Frontal cortex (tissue), 4 donors: ENCODE data around the gene TULP3. TPM values are rescaled to one million over a fixed set of nuclear protein-coding genes. Genes with fewer than 3 reads are reported as not detected.
"Not testable (repeated sequence)": the region's sequence is repeated elsewhere in the genome, so short reads cannot be mapped to it uniquely, and the experiment has no call there.

ENCODE experiments used
- DNase-seq, 2 donors: peaks; one replicate each; pipeline ENCODE4 v3.0.0; 2012; ENCODE audit warnings: low spot score in 2 of 2
- FAIRE-seq: peaks from 2 replicates; lab custom pipeline; 2012; peaks lifted over from hg19 to GRCh38; lab: Jason Lieb, UNC
- total RNA-seq: library from RNA; depleted of rRNA; stranded (reverse); fragments of >200 nt; gene quantifications from one replicate; pipeline ENCODE4 v1.2.3, GENCODE V29; 2014
- donor health status: control.
- donor health status: control.
- donor health status: control.

TULP3 gene, protein sequence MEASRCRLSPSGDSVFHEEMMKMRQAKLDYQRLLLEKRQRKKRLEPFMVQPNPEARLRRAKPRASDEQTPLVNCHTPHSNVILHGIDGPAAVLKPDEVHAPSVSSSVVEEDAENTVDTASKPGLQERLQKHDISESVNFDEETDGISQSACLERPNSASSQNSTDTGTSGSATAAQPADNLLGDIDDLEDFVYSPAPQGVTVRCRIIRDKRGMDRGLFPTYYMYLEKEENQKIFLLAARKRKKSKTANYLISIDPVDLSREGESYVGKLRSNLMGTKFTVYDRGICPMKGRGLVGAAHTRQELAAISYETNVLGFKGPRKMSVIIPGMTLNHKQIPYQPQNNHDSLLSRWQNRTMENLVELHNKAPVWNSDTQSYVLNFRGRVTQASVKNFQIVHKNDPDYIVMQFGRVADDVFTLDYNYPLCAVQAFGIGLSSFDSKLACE
- total RNA-seq: 6.9 TPM

GRCh38 chr12:2890388-2891239 is at the start of gene TULP3:
Gene TULP3, plus strand, starts transcription at chr12:2890891. Its CDS starts 57 bp downstream, at chr12:2890948.
- FAIRE-seq (peak; percentile 91), DNase-seq (peak; percentile 85 to 93)

DNA sequence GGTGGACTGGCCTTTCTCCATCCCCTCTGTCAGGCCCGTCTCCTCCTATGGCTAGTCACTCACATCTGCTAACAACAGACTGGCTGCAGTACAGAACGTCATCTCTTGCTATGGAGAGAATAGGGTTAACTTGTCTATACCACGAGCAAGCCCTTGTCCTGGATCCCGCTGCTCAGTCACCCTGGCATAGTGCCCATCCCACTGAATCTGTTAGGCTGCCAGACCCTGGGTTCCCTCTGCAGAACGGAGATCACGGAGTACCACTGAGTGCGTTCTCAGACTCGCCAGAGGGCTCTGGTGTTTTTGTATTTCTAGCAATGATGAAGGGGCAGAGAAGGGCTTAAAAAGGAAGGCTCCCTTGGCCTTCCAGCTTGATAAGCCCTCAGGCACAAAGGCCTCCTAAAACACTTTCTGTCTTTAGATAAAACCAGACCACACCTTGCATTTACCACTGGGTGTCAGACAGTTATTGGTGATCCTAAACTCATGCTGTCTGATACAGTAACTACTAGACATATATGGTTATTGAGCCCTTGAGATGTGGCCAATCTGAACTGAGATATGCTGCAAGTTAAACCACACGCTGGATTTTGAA is 49.5 kb upstream of the TULP3 start:
- DNase-seq (no peak), FAIRE-seq (no peak)

- DNase-seq (no peak), FAIRE-seq (no peak)
These were observed 47.7 kb upstream of the TULP3 start for GRCh38 chr12:2842948-2843347.

GRCh38 chr12:2844786-2845185 is 45.9 kb upstream of the TULP3 start:
- DNase-seq: no peak
- no peak for FAIRE-seq

GRCh38 chr12:2845280-2845679 is 45.4 kb upstream of the TULP3 start:
- DNase-seq (no peak), FAIRE-seq (no peak)

DNA sequence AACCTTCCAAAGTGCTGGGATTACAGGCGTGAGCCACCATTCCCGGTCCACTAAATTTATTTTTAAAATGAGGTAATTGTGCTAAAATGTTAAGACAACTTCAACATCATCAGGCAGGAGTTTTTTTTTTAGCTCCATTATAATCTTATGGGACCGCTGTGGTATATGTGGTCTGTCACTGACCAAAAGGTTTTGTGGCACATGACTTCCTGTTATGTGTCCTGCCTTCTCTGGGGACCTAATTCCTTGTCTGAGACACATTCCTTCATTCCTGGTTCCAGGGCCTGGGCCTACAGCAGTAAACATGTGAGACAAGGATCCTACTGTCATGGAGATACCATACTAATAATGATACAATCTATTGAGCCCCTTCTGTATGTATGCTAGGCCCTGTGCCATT is 38.8 kb upstream of the TULP3 start:
- no peak for FAIRE-seq
- DNase-seq: no peak

DNA sequence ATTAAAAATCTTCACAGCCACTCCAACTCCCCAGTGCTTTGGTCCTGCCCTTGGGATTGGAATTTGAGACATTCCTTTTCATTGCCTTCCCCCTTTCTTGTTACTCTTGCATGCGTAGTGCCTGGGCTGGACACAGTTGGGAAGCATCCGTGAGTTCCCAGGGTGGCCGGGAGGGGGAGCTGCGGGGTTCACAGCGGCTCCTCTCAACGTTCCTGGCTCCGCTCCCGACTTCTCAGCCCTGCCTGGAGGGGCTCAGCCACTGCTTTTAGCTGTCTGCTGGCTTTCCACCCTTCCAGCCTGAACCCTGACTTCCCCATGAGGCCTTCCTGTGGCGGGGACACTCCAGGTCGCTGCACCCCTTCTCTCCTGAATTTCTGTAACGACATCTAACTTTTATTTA is 37.1 kb upstream of the TULP3 start:
- FAIRE-seq: no peak
- DNase-seq: peak; percentile 46 to 89

- DNase-seq (no peak), FAIRE-seq (no peak)
These were observed 35.8 kb upstream of the TULP3 start for GRCh38 chr12:2854669-2855453.

DNA sequence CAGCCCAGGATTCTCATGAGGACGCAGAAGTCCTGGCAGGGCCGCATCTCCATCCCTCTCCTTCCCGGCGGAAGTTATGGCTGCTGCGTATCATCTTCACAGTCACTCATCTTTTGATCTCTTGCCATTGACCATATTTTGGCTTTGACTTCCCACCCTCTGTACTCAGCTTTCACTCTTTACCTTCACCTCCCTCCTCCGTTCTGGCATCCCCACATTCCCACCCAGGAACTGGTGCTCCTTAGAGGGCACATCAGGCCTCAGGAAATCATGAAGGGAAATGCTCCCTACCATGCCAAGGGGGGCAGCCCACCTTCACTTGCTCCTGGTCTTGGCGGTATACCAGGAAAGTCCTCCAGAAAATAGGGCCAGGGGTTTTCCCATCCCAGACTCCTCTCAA is 35.1 kb upstream of the TULP3 start:
- FAIRE-seq: no peak
- no peak for DNase-seq

GRCh38 chr12:2856051-2856450 is 34.6 kb upstream of the TULP3 start:
- no peak for FAIRE-seq
- no peak for DNase-seq

GRCh38 chr12:2857021-2857431 is 33.7 kb upstream of the TULP3 start, which contains the start of gene TEX52:
Gene TEX52, minus strand, starts transcription at chr12:2857039. Its CDS starts 13 bp downstream, at chr12:2857026.
- DNase-seq (no peak), FAIRE-seq (no peak)

- DNase-seq: no peak
- no peak for FAIRE-seq
These were observed 33.1 kb upstream of the TULP3 start for GRCh38 chr12:2857576-2857975.

- FAIRE-seq (no peak), DNase-seq (no peak)
These were observed 32.4 kb upstream of the TULP3 start for GRCh38 chr12:2858334-2858733.

DNA sequence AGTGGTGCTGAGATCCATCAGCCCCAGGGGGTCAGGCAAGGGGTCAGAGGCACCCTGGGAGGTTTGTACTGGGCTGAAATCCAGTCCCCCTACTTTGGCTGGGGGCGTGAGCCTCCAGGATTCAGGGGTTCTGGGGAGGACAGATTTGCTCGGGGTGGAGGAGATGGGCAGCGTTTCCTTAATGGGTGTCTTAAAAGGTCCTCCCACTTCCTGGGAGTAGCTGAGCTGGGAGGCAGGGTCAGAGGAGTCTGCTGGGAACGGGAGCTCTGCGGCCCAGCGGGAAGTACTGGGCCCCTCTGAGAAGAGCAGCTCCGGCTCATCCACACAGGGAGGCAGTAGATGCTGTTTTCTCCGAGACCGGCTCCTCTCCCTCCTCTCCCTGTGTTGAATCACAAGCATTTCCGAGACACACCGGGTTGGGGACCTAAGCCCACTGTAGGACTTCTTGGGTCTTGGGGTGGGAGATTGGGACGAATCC is 31.7 kb upstream of the TULP3 start:
- DNase-seq: no peak
- no peak for FAIRE-seq

DNA sequence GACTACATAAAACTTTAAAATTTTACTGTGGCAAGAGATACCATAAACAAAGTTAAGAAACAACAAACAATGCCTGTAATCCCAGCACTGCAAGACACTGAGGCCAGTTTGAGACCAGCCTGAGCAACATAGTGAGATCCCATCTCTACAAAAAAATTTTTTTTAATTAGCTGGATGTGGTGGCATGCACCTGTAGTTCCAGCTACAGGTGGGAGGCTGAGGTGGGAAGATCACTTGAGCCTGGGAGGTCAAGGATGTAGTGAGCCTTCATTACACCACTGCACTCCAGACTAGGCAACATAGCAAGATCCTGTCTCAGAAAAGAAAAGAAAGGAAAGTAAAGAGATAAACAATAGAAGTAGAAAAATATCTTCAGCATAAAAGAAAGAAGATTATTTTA is 30.5 kb upstream of the TULP3 start:
- FAIRE-seq (no peak), DNase-seq (no peak)

- no peak for FAIRE-seq
- DNase-seq: no peak
These were observed 27.8 kb upstream of the TULP3 start for GRCh38 chr12:2862876-2863275.

DNA sequence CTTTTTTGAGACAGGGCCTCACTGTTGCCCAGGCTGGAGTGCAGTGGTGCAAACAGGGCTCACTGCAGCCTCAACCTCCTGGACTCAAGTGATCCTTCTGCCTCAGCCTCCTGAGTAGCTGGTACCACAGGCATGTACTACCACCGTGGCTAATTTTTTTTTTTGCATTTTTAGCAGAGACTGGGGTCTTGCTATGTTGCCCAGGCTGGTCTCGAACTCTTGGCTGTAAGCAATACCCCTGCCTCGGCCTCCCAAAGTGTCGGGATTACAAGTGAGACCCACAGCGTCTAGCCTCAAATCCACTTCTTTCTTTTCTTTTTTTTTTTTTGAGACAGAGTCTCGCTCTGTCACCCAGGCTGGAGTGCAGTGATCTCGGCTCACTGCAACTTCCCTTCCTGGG is 27.3 kb upstream of the TULP3 start:
- FAIRE-seq, DNase-seq: not testable (repeated sequence)

DNA sequence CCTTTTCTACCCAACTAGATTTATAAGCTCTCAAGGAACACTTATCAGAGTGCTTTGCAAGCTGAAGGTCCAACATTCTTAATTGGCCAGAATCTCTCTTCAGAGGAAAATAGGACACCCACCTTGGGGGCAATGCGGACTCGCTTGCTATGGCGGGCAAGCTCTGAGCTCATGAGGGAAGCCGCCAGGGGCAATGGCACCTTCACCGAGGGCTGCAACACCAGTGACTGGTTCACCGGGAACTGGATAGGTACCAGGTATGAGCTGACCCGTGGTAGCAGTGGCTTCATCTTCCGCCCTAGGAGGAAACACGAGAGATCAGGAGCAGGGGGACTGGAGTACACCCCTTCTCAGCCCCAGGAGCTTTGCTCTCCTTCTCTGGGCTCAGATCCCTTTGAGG is 26.5 kb upstream of the TULP3 start:
- FAIRE-seq: no peak
- no peak for DNase-seq

DNA sequence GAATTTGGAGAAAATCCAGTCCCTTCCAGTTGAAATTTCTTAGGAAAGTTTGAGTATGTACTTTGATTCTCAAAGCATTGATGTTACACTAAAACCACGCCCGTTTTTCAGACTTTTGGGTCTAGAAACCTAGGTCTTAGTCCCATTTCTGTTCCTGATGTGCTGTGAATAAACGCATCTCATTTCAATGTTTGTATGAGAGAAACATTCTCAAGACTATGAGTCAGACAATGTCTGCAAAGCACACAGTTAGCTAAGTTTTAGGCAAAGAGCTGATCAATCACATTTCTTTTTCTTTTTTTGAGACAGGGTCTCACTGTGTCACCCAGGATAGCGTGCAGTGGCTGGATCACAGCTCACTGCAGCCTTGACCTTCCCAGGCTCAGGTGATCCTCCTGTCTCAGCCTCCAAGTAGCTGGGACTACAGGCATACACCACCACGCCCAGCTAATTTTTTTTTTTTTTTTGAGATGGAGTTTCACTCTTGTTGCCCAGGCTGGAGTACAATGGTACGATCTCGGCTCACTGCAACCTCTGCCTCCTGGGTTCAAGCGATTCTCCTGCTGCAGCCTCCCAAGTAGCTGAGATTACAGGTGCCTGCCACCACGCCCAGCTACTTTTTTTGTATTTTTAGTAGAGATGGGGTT is 21.6 kb upstream of the TULP3 start:
- not testable (repeated sequence) for DNase-seq

More for the DNA sequence above, 21.6 kb upstream of the TULP3 start:
- FAIRE-seq: not testable (repeated sequence)
